ENCODE results near the gene MYL11. TPM values are rescaled to one million over a fixed set of nuclear protein-coding genes. Genes with fewer than 3 reads are reported as not detected.

MYL11 gene
- total RNA-seq, 1 donor from 2014 or later, result not detected

GRCh38 chr16:30361180-30361579 is 13.4 kb upstream of the MYL11 start:
- H3K4me1 ChIP-seq, result peaks cover 7% of the 10 kb centered on the region
- no peaks in the 10 kb centered on the region for H3K27me3 ChIP-seq (ENCODE audit: low read depth)
- H3K27ac ChIP-seq, result no peak overlapping the region
- H3K4me3 ChIP-seq, result no peak overlapping the region
- ATAC-seq, result no peak
- TF ChIP-seq CTCF (IDR thresholded peaks at IDR 0.05), result no peak
- intact Hi-C loops (cut with DNase I), result no loop called here
- H3K36me3 ChIP-seq, result peaks cover 82% of the 10 kb centered on the region
- no peak for DNase-seq
- no peaks in the 10 kb centered on the region for H3K9me3 ChIP-seq

- H3K27ac ChIP-seq, result no peak overlapping the region
- H3K36me3 ChIP-seq, result peaks cover 51% of the 10 kb centered on the region
- H3K9me3 ChIP-seq, result no peaks in the 10 kb centered on the region
- ATAC-seq, result no peak
- H3K27me3 ChIP-seq (ENCODE audit: low read depth), result no peaks in the 10 kb centered on the region
- DNase-seq, result no peak
- H3K4me3 ChIP-seq, result no peak overlapping the region
- H3K4me1 ChIP-seq, result peaks cover 30% of the 10 kb centered on the region
- intact Hi-C loops (cut with DNase I), result no loop called here
- TF ChIP-seq CTCF (IDR thresholded peaks at IDR 0.05), result no peak
Observed at GRCh38 chr16:30365200-30365599, 9.4 kb upstream of the MYL11 start.

GRCh38 chr16:30366511-30366910 is 8.1 kb upstream of the MYL11 start:
- Histone ChIP-seq H3K27ac (no peak overlapping the region), H3K9me3 (no peaks in the 10 kb centered on the region), H3K27me3 (ENCODE audit: low read depth) (no peaks in the 10 kb centered on the region), H3K4me1 (peaks cover 34% of the 10 kb centered on the region), H3K36me3 (peaks cover 43% of the 10 kb centered on the region), H3K4me3 (no peak overlapping the region)
- intact Hi-C loops (cut with DNase I), result no loop called here
- ATAC-seq (no peak), DNase-seq (no peak)
- TF ChIP-seq CTCF (IDR thresholded peaks at IDR 0.05), result no peak

GRCh38 chr16:30367349-30368009 is 7.1 kb upstream of the MYL11 start:
- H3K4me1 ChIP-seq, result peaks cover 36% of the 10 kb centered on the region
- H3K36me3 ChIP-seq, result peaks cover 35% of the 10 kb centered on the region
- ATAC-seq (no peak), DNase-seq (no peak)
- no peak for TF ChIP-seq CTCF (IDR thresholded peaks at IDR 0.05)
- H3K4me3 ChIP-seq, result peak overlapping the region; percentile 91
- no peaks in the 10 kb centered on the region for H3K27me3 ChIP-seq (ENCODE audit: low read depth)
- H3K27ac ChIP-seq, result no peak overlapping the region
- intact Hi-C loops (cut with DNase I), result no loop called here
- no peaks in the 10 kb centered on the region for H3K9me3 ChIP-seq

- no peak for ATAC-seq
- Histone ChIP-seq H3K4me1 (peaks cover 36% of the 10 kb centered on the region), H3K27ac (peak overlapping the region; percentile 81), H3K9me3 (no peaks in the 10 kb centered on the region), H3K4me3 (peak overlapping the region; percentile 91), H3K36me3 (peaks cover 28% of the 10 kb centered on the region), H3K27me3 (ENCODE audit: low read depth) (no peaks in the 10 kb centered on the region)
- intact Hi-C loops (cut with DNase I), result no loop called here
- DNase-seq, result no peak
- TF ChIP-seq CTCF (IDR thresholded peaks at IDR 0.05), result no peak
Observed at GRCh38 chr16:30368122-30368791, 6.3 kb upstream of the MYL11 start.

All from lower lobe of right lung (tissue), 2 donors.